Liver (tissue), 3 donors: ENCODE measurements around the gene PXMP4.

Experiments used
- CTCF ChIP-seq: fragments of 150-350 bp; IDR thresholded peaks from 2 replicates; pipeline ENCODE4 v1.5.1; 2017; ENCODE audit warnings: improper control_type of control experiment, low read depth, low read length; ENCODE audit not compliant: missing input control
- EGR1 ChIP-seq, 2 donors: IDR thresholded peaks; 2 replicates each; pipeline ENCODE4 v1.6.1; 2016 to 2018; ENCODE audit warnings: antibody characterized with exemption in 2 of 2, low read depth in 2 of 2
- FOXA1 ChIP-seq: IDR thresholded peaks from 2 replicates; pipeline ENCODE4 v1.6.1; 2016; ENCODE audit warnings: antibody characterized with exemption
- GABPA ChIP-seq, 2 donors: IDR thresholded peaks in 1 of 2; conservative IDR thresholded peaks in 1 of 2; 2 replicates each; pipeline ENCODE4 v1.6.1; 2016; ENCODE audit warnings: antibody characterized with exemption in 2 of 2, mild to moderate bottlenecking in 1 of 2, moderate library complexity in 1 of 2
- MAX ChIP-seq: IDR thresholded peaks from 2 replicates; pipeline ENCODE4 v1.6.1; 2016; ENCODE audit warnings: antibody characterized with exemption
- NR2F2 ChIP-seq: IDR thresholded peaks from 2 replicates; pipeline ENCODE4 v1.6.1; 2016; ENCODE audit warnings: antibody characterized with exemption
- REST ChIP-seq: IDR thresholded peaks from 2 replicates; pipeline ENCODE4 v1.6.1; 2016; ENCODE audit warnings: antibody characterized with exemption, mild to moderate bottlenecking
- RXRA ChIP-seq, 2 donors: IDR thresholded peaks; 2 replicates each; pipeline ENCODE4 v1.6.1; 2017 to 2018; ENCODE audit warnings: antibody characterized with exemption in 2 of 2, mild to moderate bottlenecking in 1 of 2
- TAF1 ChIP-seq: conservative IDR thresholded peaks from 2 replicates; pipeline ENCODE4 v1.6.1; 2016; ENCODE audit warnings: antibody characterized with exemption, mild to moderate bottlenecking
- donor health status: healthy.
- donor health status: healthy.

GRCh38 chr20:33656783-33657703, 63.1 kb downstream of the PXMP4 start:
- TF ChIP-seq REST (no peak), CTCF (no peak), GABPA (IDR thresholded peaks at IDR 0.05 in 1 of 2, conservative IDR thresholded peaks at IDR 0.05 in 1 of 2) (no peak), TAF1 (no peak), MAX (no peak), EGR1 (IDR thresholded peaks at IDR 0.05; ENCODE audit: low read depth in 2 of 2) (no peak), RXRA (IDR thresholded peaks at IDR 0.05) (no peak), FOXA1 (no peak), NR2F2 (no peak)
